Epithelial cell of proximal tubule (primary cell): ENCODE results near the gene SOS2. TPM values are rescaled to one million over a fixed set of nuclear protein-coding genes. Genes with fewer than 3 reads are reported as not detected.

Experiments
- DNase-seq: peaks from one replicate; pipeline ENCODE4 v3.0.0-alpha.2; 2011; ENCODE audit warnings: low read depth
- H3K4me3 ChIP-seq: 2 replicates; pipeline ENCODE4 v1.5.1; 2011; ENCODE audit warnings: low read depth, mild to moderate bottlenecking, low read length
- total RNA-seq: library from RNA; depleted of rRNA; stranded (reverse); fragments of >200 nt; gene quantifications from 2 replicates; pipeline ENCODE4 v1.2.3, GENCODE V29; 2015
- TF ChIP-seq, protein P1 (sequence below): conservative IDR thresholded peaks from 2 replicates; pipeline ENCODE4 v1.5.1; 2012; ENCODE audit warnings: low read depth, mild to moderate bottlenecking, low read length

Gene SOS2
- total RNA-seq, 1 donor from 2014 or later: 13.5 TPM

DNA sequence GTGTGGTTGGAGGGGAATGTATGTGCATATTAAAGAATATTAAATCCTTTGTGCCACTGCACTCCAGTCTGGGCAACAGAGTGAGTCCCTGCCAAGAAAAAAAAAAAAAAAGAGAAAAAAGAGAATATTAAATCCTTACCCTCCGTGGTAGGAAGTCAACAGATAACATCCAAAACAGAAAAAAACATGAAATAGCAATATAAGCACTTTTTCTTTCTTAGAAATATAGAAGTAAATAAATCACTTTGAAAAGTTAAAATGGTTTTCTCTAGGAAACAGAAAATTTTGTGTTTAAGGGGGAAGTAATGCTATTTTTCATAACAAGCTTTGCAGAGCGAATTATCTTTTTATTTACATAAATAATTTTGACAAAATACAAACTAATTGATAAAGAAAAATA is 17.6 kb downstream of the SOS2 start:
- H3K4me3 ChIP-seq: no peak overlapping the region
- no peak for DNase-seq
- TF ChIP-seq, protein P1, sequence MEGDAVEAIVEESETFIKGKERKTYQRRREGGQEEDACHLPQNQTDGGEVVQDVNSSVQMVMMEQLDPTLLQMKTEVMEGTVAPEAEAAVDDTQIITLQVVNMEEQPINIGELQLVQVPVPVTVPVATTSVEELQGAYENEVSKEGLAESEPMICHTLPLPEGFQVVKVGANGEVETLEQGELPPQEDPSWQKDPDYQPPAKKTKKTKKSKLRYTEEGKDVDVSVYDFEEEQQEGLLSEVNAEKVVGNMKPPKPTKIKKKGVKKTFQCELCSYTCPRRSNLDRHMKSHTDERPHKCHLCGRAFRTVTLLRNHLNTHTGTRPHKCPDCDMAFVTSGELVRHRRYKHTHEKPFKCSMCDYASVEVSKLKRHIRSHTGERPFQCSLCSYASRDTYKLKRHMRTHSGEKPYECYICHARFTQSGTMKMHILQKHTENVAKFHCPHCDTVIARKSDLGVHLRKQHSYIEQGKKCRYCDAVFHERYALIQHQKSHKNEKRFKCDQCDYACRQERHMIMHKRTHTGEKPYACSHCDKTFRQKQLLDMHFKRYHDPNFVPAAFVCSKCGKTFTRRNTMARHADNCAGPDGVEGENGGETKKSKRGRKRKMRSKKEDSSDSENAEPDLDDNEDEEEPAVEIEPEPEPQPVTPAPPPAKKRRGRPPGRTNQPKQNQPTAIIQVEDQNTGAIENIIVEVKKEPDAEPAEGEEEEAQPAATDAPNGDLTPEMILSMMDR: no peak

DNA sequence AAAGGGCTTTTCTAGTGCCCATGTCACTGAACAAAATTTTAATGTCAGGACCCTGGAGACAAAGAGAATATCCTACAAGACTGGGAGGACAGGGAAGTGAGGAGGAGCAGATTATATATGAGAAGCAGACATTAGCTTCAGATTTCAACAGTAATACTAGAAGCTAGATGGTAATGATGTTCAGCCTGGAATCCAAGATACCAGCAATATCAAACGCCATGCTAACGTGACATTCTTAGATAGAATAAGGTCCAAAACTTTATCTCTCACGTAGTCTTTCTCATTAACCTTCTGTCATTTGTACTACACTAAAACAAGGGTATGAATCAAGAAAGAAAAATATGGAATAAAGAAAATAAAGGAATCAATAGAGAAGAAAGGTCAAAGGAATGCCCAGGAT is 18.7 kb downstream of the SOS2 start:
- no peak overlapping the region for H3K4me3 ChIP-seq
- TF ChIP-seq, protein P1: no peak
- DNase-seq: no peak

DNA sequence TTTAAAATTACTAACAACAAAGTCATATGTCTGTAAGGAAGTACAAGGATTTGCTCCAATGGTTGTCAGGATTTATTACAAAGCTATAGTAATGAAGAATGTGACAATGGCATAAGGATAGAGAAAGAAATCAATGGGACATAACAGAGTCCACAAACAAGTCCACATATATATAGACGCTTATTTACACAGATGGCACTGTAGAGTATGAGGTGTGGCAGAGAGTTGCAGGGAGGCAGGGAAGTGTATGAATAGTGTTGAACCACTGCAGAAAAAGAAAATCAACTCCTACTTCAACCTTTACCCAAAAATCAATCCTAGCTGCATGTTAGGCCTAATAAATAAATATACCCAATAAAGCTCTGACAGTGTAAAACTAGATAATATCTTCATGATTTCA is 21.3 kb downstream of the SOS2 start:
- TF ChIP-seq, protein P1: no peak
- H3K4me3 ChIP-seq: no peak overlapping the region
- DNase-seq: no peak

DNA sequence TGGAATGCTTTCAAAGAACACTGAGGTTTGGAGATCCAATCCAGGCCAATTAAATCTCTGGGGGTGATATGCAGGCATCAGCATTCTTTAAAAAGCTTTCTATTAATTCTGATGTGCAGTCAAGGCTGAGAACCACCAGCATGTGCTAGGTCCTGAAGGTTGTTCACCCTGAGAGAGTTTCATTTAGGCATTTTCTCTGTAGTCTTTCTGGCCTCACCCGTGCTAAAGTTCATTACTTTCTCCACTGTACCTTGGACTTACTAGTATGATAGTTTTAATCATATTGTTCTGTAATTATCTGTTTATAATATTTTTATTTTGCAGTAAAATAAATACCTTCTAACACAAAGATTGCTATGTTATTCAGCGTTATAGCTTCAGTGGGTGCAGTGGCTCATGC is 32.9 kb downstream of the SOS2 start:
- no peak for DNase-seq
- no peak overlapping the region for H3K4me3 ChIP-seq
- TF ChIP-seq, protein P1: no peak

DNA sequence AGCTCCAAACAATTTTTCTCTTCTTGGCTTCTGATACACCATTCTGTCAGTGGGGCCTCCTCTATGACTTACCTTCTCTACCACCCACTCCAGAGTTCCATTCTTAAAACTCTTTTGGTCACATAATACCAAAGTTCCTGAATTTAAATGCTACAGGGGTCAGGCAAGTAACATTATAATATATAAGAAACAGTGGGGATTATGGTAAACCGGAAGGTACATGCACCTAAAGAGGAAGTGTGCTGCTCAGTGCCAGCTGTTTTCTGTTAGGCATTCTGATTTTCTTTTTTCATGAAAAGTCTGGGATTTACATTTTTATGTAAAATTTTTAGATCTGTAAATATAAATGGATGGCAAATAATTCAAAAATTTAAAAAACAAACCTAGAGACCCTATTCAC is 39.9 kb downstream of the SOS2 start:
- DNase-seq: no peak
- H3K4me3 ChIP-seq: no peak overlapping the region

DNA sequence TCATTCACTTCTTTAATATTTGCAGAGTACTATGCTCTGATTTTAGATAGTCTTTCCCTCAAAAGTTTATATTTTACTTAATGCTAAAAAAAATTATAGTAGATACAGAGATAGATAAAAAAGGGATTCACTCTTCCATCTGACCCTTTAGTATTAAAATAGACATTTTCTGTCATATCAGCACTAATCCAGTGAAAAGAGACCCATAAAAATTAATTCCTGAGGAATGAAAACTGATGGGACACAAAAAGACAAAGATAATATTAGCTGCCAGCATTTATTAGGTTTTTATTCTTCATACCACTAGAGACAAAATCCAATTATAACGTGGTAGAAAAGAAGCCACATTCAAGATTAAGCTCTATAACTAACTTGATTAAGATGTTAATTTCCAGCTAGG is 45.3 kb downstream of the SOS2 start:
- TF ChIP-seq, protein P1: no peak
- DNase-seq: no peak
- H3K4me3 ChIP-seq: no peak overlapping the region

More for the DNA sequence above, 39.9 kb downstream of the SOS2 start:
- TF ChIP-seq, protein P1: no peak

DNA sequence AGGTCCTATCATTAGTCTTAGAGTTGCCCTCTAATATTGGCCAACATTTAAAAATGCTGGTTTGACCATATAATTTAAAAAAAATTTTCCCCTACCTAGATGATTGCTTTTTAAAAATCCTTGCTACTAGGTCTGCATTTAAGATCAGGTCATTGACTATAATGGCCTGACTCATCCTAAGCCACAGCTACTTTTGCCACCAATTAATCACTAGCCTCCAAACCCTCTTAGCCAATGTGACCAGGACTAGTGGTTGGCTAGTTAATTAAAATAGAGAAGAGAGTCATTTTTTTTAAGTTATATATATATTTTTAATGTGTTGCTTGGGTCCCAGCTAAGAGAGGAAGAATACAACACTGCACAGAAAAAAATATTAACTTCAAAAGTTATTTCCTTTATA is 57.5 kb downstream of the SOS2 start:
- DNase-seq: no peak
- H3K4me3 ChIP-seq: no peak overlapping the region
- TF ChIP-seq, protein P1: no peak
